ENCODE data around the gene LAPTM4A.
"Not testable (repeated sequence)": the region's sequence is repeated elsewhere in the genome, so short reads cannot be mapped to it uniquely, and the experiment has no call there.

LAPTM4A gene

GRCh38 chr2:20074901-20075300 is 23.5 kb upstream of the LAPTM4A start:
- DNase-seq: no peak

GRCh38 chr2:20074046-20074648 is 22.7 kb upstream of the LAPTM4A start:
- not testable (repeated sequence) for DNase-seq

- no peak for DNase-seq
Observed at GRCh38 chr2:20073460-20073859, 22.0 kb upstream of the LAPTM4A start.

GRCh38 chr2:20072436-20073158 is 21.2 kb upstream of the LAPTM4A start:
- DNase-seq: no peak

- no peak for DNase-seq
Observed at GRCh38 chr2:20071397-20072383, 20.3 kb upstream of the LAPTM4A start.

- DNase-seq: no peak
Observed at GRCh38 chr2:20069756-20070155, 18.3 kb upstream of the LAPTM4A start.

- DNase-seq: no peak
Observed at GRCh38 chr2:20067992-20068584, 16.7 kb upstream of the LAPTM4A start.

GRCh38 chr2:20065885-20066602 is 14.6 kb upstream of the LAPTM4A start:
- DNase-seq: no peak

GRCh38 chr2:20064841-20065240 is 13.4 kb upstream of the LAPTM4A start:
- DNase-seq: no peak

GRCh38 chr2:20064421-20064820 is 13.0 kb upstream of the LAPTM4A start:
- DNase-seq: no peak

GRCh38 chr2:20062615-20063545 is 11.5 kb upstream of the LAPTM4A start:
- no peak for DNase-seq

GRCh38 chr2:20061940-20062339 is 10.5 kb upstream of the LAPTM4A start:
- DNase-seq: no peak

GRCh38 chr2:20061476-20061875 is 10.0 kb upstream of the LAPTM4A start:
- no peak for DNase-seq

- DNase-seq: no peak
Observed at GRCh38 chr2:20060106-20060505, 8.7 kb upstream of the LAPTM4A start.

GRCh38 chr2:20057268-20057667 is 5.8 kb upstream of the LAPTM4A start:
- DNase-seq: no peak

GRCh38 chr2:20054931-20055330 is 3.5 kb upstream of the LAPTM4A start:
- DNase-seq: no peak

- DNase-seq: no peak
Observed at GRCh38 chr2:20054119-20054518, 2.7 kb upstream of the LAPTM4A start.

GRCh38 chr2:20052861-20053281 is 1.4 kb upstream of the LAPTM4A start:
- DNase-seq: no peak

- no peak for DNase-seq
Observed at GRCh38 chr2:20052229-20052851, 912 bp upstream of the LAPTM4A start.

GRCh38 chr2:20050646-20051531 is 539 bp downstream of the LAPTM4A start:
- DNase-seq: no peak

Measured in activated CD4-positive, alpha-beta T cell treated with anti-CD3 and anti-CD28 coated beads for 1 hour (primary cell).